ENCODE measurements around the gene CDC6.
A peak's percentile ranks its signal among the peaks of the same experiment; 100 is the strongest.
"Not testable (repeated sequence)": the region's sequence is repeated elsewhere in the genome, so short reads cannot be mapped to it uniquely, and the experiment has no call there.

The CDC6 gene

GRCh38 chr17:40290629-40291280 is 3.1 kb downstream of the CDC6 start:
- no peak for DNase-seq

GRCh38 chr17:40291281-40291664 is 3.6 kb downstream of the CDC6 start:
- DNase-seq: no peak

- no peak for DNase-seq
These were observed 5.7 kb downstream of the CDC6 start for GRCh38 chr17:40293363-40293762.

GRCh38 chr17:40295488-40296436 is 8.1 kb downstream of the CDC6 start:
- no peak for DNase-seq

GRCh38 chr17:40297511-40297910 is 9.8 kb downstream of the CDC6 start:
- no peak for DNase-seq

DNA sequence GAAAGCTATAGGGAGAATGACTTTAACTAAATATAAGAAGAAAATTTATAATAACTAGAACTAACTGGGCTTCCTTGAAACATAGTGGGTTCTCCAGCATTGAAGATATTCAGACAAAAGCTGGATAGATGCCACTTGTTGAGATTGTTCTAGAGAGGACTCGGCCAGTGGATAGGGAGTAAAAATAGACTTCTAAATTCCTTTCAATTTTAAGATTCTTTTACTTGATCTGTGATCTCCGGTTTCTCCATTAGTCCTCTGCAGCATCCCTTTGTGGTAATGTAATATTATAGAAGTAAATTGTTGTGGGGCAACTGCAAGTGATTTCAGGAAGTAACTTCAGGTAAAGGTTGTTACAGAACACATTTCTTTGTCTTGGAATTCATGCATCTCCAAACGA is 11.0 kb downstream of the CDC6 start:
- DNase-seq: no peak

DNA sequence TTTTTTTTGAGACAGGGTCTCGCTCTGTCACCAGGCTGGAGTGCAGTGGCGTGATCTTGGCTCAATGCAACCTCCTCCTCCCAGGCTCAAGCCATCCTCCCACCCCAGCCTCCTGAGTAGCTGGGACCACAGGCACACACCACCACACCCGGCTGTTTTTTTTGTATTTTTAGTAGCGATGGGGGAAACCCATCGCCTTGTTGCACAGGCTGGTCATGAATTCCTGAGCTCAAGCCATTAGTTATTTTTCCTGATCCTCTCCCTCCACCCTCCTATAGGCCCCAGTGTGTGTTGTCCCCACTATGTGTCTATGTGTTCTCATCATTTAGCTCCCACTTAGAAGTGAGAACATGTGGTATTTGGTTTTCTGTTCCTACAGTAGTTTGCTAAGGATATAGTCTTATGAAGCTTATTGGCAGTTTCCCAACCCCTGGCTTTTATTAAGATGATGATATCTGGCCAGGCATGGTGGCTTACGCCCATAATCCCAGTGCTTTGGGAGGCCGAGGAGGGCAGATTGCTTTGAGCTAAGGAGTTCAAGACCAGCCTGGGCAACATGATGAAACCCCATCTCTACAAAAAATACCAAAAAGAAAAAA is 11.6 kb downstream of the CDC6 start:
- DNase-seq: not testable (repeated sequence)

- DNase-seq: no peak
These were observed 13.6 kb downstream of the CDC6 start for GRCh38 chr17:40301315-40301714.

DNA sequence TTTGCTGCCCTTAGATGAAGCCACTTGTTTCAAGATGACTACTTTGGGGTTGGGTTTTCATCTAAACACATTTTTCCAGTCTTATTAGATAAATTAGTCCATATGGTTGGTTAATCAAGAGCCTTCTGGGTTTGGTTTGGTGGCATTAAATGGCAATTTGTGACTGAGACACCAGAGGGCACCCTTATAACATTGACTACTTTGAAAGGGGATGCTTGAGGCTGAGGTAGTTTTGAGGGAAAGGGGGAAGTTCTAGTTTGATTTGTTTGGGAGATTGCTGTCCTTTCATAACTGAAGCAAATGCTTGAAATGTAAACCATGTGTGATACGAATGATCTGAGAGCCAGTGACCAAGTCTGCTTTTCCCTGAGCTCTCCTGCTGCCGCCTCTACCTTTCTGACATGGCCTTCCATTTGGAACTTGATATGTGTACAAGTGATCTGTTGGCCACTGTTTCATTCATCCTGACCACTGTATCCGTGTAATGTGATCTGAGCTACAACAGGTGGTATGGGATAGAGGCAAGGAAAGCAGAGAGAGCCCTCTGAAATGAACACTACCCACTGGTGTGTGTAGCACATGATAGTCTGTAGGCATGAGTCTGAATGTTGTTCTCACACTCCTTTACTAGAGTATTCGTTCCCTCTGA is 15.5 kb downstream of the CDC6 start:
- DNase-seq: peak; percentile 34

DNA sequence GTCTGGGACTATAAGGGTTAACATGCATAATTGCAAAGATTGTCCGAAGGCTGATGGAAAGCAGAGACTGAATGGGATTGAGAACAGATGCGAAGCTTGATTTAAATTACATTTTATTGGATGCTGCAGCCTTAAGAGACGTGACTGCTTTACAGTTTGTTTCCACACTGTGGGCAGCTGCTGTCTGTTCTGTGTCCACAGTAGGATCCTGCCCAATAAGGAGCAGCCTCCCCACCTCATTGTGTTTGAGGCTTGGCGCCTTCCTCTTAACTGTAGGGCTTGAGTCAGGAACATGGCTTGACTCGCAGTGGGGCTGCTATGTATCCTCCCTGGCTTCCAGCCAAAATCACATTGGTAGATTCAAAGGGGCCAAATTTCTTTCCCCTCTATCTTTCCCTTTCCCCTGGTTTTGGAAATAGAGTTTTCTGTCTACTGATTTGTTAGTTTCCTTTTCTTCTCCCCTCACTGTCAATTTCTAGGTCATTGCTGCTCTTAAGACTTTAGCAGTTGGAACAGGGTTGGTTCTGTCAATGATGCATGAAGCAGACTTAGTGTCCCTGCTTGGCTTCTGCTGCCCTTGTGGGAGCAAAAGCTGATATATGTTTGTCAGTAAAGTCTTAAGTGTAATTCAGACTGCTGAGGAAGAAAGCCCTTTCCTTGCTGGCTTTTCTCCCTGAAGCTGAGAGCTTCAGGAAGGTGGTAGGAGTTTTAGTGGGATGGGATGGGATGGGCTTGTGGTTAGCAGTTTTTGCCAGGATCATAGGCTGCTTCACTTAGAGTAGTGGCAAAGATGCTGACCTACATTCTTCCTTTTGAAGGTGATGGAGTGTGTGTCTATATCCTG is 16.3 kb downstream of the CDC6 start:
- peak; percentile 36 for DNase-seq

GRCh38 chr17:40304552-40304863 is 16.8 kb downstream of the CDC6 start:
- not testable (repeated sequence) for DNase-seq

DNA sequence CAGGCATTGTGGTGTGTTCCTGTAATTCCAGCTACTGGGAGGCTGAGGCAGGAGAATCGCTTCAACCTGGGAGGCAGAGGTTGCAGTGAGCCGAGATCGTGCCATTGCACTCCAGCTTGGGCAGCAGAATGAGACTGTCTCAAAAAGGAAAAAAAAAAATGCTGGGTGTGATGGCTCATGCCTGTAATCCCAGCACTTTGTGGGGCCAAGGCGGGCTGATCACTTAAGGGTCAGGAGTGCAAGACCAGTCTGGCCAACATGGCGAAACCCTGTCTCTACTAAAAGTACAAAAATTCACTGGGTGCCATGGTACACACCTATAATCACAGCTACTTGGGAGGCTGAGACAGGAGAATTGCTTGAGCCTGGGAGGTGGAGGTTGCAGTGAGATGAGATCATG is 17.2 kb downstream of the CDC6 start:
- DNase-seq: not testable (repeated sequence)

DNA sequence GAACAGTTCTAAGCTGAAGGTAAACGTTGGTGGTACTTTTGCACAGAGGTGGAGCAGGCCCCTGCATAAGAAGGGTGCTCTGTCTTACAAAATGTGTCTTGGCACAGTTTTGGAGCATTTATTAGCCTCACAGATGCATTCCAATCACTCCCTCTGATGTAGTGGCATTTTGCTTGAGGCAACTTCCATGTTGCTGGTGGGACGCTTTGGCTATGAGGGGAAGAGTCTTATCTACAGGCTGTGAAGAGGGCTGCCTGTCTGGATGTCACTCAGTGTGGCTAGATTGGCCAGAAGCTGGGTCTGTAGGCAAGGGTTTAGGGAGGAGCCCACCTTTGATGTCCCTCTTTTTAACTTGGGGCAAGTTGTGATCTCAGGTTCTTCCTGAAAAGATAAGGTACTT is 18.7 kb downstream of the CDC6 start:
- no peak for DNase-seq

DNA sequence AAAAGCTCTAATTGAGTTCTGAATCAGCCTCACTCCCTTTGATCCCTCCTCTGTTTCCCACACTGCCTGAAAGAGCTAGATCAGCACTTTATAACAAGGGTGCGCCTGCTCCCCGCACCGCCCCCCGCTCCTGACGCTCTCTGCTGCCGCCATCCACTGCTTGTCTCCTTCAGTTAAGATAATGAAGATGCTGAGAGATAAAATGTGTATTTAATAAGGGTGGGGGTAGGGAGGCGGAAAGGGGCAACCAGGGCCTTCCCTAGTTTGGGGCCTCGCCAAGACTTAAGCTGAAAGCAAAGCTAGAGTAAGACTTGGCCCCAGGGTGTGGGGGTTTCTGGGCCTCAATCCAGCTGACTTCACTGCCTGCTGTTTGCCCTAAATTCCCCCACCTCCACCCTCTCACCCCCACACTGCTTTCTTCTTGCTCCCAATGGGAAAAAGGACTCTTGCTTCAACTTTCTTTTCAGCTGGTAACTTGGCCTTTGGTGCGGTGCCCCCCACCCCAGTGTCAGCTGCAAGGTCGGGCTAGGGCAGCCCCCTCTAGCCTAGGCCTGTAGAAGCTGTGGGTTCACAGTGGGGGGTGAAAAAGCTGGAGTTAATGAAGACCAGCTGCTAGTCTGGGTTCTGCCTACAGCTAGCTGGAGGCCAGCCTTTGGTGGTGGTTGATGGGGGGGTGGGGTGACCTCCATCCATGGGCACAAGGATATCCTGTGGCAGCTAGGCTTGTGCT is 19.5 kb downstream of the CDC6 start:
- DNase-seq: no peak

GRCh38 chr17:40307740-40308239 is 20.1 kb downstream of the CDC6 start:
- DNase-seq: no peak

GRCh38 chr17:40309031-40309948 is 21.6 kb downstream of the CDC6 start, which contains the start of gene RARA:
TSS of gene RARA (plus strand) at chr17:40309180. CDS start at chr17:40331219, 22,039 bp downstream.
- no peak for DNase-seq

DNA sequence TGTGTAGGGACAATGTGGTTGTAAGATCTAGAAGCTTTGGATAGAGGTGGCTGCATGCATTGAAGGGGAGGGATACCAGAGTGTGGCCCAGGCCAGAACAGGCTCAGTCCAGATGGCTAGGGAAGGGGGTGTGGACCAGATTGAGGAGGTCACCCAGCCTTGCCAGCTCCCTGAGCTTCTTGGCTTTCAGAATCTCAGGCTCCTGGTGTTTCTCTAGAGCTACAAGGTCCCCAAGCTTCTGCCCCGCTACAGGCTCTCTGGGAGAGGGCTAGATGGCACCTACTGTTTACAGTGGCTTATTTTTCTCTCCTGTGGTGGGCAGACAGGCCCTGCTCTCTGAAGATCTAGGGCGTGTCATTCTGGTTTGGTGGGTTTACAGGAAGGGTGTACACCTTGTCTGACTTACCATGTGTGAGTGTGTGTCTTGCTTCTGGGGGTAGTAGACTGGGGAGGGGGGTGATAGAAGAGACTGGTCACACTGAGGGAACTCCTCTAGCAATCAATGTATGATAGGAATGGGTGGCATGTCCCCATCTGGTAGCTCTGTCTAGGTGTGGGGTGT is 22.4 kb downstream of the CDC6 start:
- DNase-seq: no peak

- no peak for DNase-seq
These were observed 23.3 kb downstream of the CDC6 start for GRCh38 chr17:40310882-40311391.

DNA sequence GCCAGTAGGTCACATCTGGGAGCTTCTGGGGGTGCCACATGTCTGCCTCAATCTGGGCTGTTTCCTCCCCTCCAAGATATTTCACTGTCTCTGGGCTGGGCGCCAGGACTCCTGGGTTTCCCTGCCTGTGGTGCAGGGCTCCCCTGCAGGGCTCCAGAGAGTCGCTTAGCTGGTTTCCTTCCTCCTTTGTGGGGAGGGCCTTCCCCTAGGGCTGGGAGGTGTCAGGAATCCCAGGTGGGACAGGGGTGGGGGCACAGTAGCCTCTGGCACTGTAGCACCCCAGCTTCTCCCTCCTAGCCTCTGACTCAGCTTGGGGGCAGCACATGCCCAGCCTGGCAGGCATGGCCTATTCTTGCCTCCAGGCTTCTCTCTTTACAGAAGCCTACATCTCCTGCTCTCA is 23.9 kb downstream of the CDC6 start:
- no peak for DNase-seq

Measured in DMS79 (cell line).